Left renal pelvis (tissue), 4 donors: Measurements from ENCODE around the gene U2AF1L4. TPM values are rescaled to one million over a fixed set of nuclear protein-coding genes. Genes with fewer than 3 reads are reported as not detected.

Experiments used
- polyA plus RNA-seq, 4 donors: library from polyadenylated mRNA; unstranded; fragments of 120-200 nt; gene quantifications; one replicate each; pipeline ENCODE4 v1.2.1, GENCODE V29; 2013; ENCODE audit not compliant: insufficient read length in 4 of 4

The U2AF1L4 gene
- polyA plus RNA-seq, 4 donors, result 17.2 to 22.0 (median 18.6) TPM

Other genes starting within 250 kb of the U2AF1L4 start
- 100 to 1,000 TPM in 1 of 4 donors, 10 to 100 TPM in 3; 59.7 to 123 (median 83.8) TPM for gene DMKN, start 231.8 kb downstream of the U2AF1L4 start, polyA plus RNA-seq
- gene SBSN, start 217.1 kb downstream of the U2AF1L4 start, polyA plus RNA-seq, result under 1 TPM in 1 of 4 donors, not detected in 3; 0.11 TPM
- not detected for gene GAPDHS, start 212.0 kb downstream of the U2AF1L4 start, polyA plus RNA-seq
- 100 to 1,000 TPM in 1 of 4 donors, 10 to 100 TPM in 3; 58.7 to 102 (median 86.6) TPM for gene TMEM147, start 199.8 kb downstream of the U2AF1L4 start, polyA plus RNA-seq
- gene ATP4A, start 181.8 kb downstream of the U2AF1L4 start, polyA plus RNA-seq, result under 1 TPM in 1 of 4 donors, not detected in 3; 0.14 TPM
- gene PMIS2, start 159.2 kb downstream of the U2AF1L4 start, polyA plus RNA-seq, result not detected
- 10 to 100 TPM; 23.2 to 39.6 (median 25.3) TPM for gene HAUS5, start 132.7 kb downstream of the U2AF1L4 start, polyA plus RNA-seq
- gene RBM42, start 116.4 kb downstream of the U2AF1L4 start, polyA plus RNA-seq, result 10 to 100 TPM; 49.1 to 81.9 (median 57.7) TPM
- gene ETV2, start 103.7 kb downstream of the U2AF1L4 start, polyA plus RNA-seq, result 1 to 10 TPM; 1.7 to 3.3 (median 2.3) TPM
- gene COX6B1, start 97.1 kb downstream of the U2AF1L4 start, polyA plus RNA-seq, result 100 to 1,000 TPM; 224 to 359 (median 312) TPM
- gene UPK1A, start 78.9 kb downstream of the U2AF1L4 start, polyA plus RNA-seq, result 10 to 100 TPM in 3 of 4 donors, under 1 TPM in 1; 0.53 to 67.8 (median 21.8) TPM
- gene ZBTB32, start 40.9 kb downstream of the U2AF1L4 start, polyA plus RNA-seq, result under 1 TPM; 0.27 to 0.63 (median 0.49) TPM
- gene KMT2B, start 27.4 kb downstream of the U2AF1L4 start, polyA plus RNA-seq, result 10 to 100 TPM; 25.1 to 42.0 (median 32.8) TPM
- 1 to 10 TPM; 2.6 to 4.3 (median 3.1) TPM for gene IGFLR1, start 3.0 kb downstream of the U2AF1L4 start, polyA plus RNA-seq
- gene PSENEN, start 233 bp upstream of the U2AF1L4 start, polyA plus RNA-seq, result 10 to 100 TPM; 43.4 to 71.8 (median 61.9) TPM
- gene LIN37, start 3.2 kb upstream of the U2AF1L4 start, polyA plus RNA-seq, result 10 to 100 TPM in 2 of 4 donors, 1 to 10 TPM in 2; 6.0 to 14.2 (median 9.3) TPM
- 100 to 1,000 TPM in 1 of 4 donors, 10 to 100 TPM in 3; 24.8 to 111 (median 29.2) TPM for gene HSPB6, start 11.6 kb upstream of the U2AF1L4 start, polyA plus RNA-seq
- 10 to 100 TPM; 12.8 to 24.3 (median 17.3) TPM for gene PROSER3, start 12.8 kb upstream of the U2AF1L4 start, polyA plus RNA-seq
- gene ARHGAP33, start 30.1 kb upstream of the U2AF1L4 start, polyA plus RNA-seq, result 10 to 100 TPM; 18.4 to 43.8 (median 26.5) TPM
- 10 to 100 TPM in 3 of 4 donors, under 1 TPM in 1; 0.41 to 51.0 (median 25.1) TPM for gene PRODH2, start 67.4 kb upstream of the U2AF1L4 start, polyA plus RNA-seq
- gene NPHS1, start 107.1 kb upstream of the U2AF1L4 start, polyA plus RNA-seq, result 100 to 1,000 TPM in 3 of 4 donors, 1 to 10 TPM in 1; 2.9 to 185 (median 128) TPM
- gene KIRREL2, start 111.5 kb upstream of the U2AF1L4 start, polyA plus RNA-seq, result 10 to 100 TPM in 2 of 4 donors, 1 to 10 TPM in 2; 1.8 to 12.4 (median 10.1) TPM
- 10 to 100 TPM; 23.6 to 48.5 (median 31.7) TPM for gene APLP1, start 123.2 kb upstream of the U2AF1L4 start, polyA plus RNA-seq
- gene NFKBID, start 155.1 kb upstream of the U2AF1L4 start, polyA plus RNA-seq, result 1 to 10 TPM; 1.9 to 6.2 (median 4.5) TPM
- gene HCST, start 157.1 kb upstream of the U2AF1L4 start, polyA plus RNA-seq, result 1 to 10 TPM; 3.1 to 4.7 (median 3.2) TPM
- 10 to 100 TPM in 3 of 4 donors, 1 to 10 TPM in 1; 8.1 to 26.7 (median 12.8) TPM for gene TYROBP, start 162.9 kb upstream of the U2AF1L4 start, polyA plus RNA-seq
- gene LRFN3, start 191.0 kb upstream of the U2AF1L4 start, polyA plus RNA-seq, result 10 to 100 TPM in 3 of 4 donors, 1 to 10 TPM in 1; 9.8 to 17.9 (median 13.7) TPM
- gene SDHAF1, start 249.8 kb upstream of the U2AF1L4 start, polyA plus RNA-seq, result 10 to 100 TPM; 10.6 to 17.5 (median 11.4) TPM